Stomach (tissue), 4 donors: ENCODE results near the gene C17orf67.

ENCODE experiments used
- POLR2A ChIP-seq, 4 donors: fragments of 450-650 bp; IDR thresholded peaks; one replicate each; pipeline ENCODE4 v1.6.1; 2016; ENCODE audit warnings: antibody characterized with exemption in 4 of 4, control low read depth in 2 of 4, mild to moderate bottlenecking in 1 of 4, moderate library complexity in 1 of 4
- POLR2AphosphoS5 ChIP-seq, 3 donors: sonication (generic); formaldehyde crosslinking; IDR thresholded peaks; one replicate each; pipeline ENCODE4 v1.6.1; 2016; ENCODE audit warnings: antibody characterized with exemption in 3 of 3
- TF ChIP-seq, protein P1 (sequence below), 7 experiments: fragments of 450-650 bp in 4 of 7; fragments of 200-600 bp in 3 of 7; sonication (generic) in 3 of 7; IDR thresholded peaks; one replicate each; pipeline ENCODE4 v1.5.1; 2016 to 2019; ENCODE audit warnings: antibody characterized with exemption in 7 of 7, control low read depth in 2 of 7, mild to moderate bottlenecking in 1 of 7

DNA sequence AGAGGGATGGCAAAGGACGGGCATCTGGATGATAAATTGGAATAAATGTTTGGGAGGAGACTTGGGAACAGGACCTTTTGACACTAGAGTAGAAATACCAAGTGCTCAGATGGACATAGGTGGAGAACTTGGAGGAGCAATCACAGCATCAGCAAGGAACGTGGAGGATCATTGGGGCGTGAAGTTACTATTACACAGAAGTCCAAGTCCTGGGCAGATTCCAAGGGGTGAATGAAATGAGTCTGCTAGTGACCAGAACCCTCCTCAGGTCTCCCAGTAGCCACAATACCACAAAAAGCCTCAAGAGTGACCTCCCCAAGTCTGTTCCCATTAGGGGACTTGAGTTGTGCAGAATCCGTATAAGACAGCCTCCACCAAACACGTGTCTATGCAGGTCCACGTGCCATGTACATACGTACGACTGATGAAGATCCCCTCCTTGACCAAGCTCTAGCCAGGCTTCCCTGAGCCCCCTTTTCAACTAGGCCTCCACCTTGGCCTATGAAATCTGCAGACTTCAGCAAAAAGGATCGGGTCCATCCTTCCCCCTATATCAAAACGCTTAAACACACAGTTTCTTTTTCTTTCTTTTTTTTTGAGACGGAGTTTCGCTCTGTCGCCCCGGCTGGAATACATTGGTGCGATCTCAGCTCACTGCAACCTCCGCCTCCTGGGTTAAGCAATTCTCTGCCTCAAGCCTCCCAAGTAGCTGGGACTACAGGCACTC is 2.2 kb downstream of the C17orf67 start:
- no peak for TF ChIP-seq POLR2A (IDR thresholded peaks at IDR 0.05)
- TF ChIP-seq, protein P1, sequence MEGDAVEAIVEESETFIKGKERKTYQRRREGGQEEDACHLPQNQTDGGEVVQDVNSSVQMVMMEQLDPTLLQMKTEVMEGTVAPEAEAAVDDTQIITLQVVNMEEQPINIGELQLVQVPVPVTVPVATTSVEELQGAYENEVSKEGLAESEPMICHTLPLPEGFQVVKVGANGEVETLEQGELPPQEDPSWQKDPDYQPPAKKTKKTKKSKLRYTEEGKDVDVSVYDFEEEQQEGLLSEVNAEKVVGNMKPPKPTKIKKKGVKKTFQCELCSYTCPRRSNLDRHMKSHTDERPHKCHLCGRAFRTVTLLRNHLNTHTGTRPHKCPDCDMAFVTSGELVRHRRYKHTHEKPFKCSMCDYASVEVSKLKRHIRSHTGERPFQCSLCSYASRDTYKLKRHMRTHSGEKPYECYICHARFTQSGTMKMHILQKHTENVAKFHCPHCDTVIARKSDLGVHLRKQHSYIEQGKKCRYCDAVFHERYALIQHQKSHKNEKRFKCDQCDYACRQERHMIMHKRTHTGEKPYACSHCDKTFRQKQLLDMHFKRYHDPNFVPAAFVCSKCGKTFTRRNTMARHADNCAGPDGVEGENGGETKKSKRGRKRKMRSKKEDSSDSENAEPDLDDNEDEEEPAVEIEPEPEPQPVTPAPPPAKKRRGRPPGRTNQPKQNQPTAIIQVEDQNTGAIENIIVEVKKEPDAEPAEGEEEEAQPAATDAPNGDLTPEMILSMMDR (IDR thresholded peaks at IDR 0.05): no peak
- TF ChIP-seq POLR2AphosphoS5 (IDR thresholded peaks at IDR 0.05): no peak
